Activated naive CD8-positive, alpha-beta T cell treated with anti-CD3 and anti-CD28 coated beads, Interleukin-2, amount 50 U/mL, for 24 hours (primary cell): Measurements from ENCODE around the gene P2RX1.

Source experiments
- ATAC-seq: fragments of 150-1000 bp; cut with Tn5 transposase; one replicate; pipeline ENCODE4 v1.10.0; 2021
- DNase-seq: peaks from one replicate; pipeline ENCODE4 v3.0.0; 2021
- H3K27ac Mint-ChIP-seq: one replicate; pipeline ENCODE4 v1.8.0; 2021; ENCODE audit warnings: mild to moderate bottlenecking, mixed read lengths
- H3K27me3 Mint-ChIP-seq: one replicate; pipeline ENCODE4 v1.8.0; 2021; ENCODE audit warnings: mixed read lengths
- H3K36me3 Mint-ChIP-seq: one replicate; pipeline ENCODE4 v1.8.0; 2021; ENCODE audit warnings: low read depth, mixed read lengths
- H3K4me1 Mint-ChIP-seq: one replicate; pipeline ENCODE4 v1.8.0; 2021; ENCODE audit warnings: mixed read lengths
- H3K4me3 Mint-ChIP-seq: one replicate; pipeline ENCODE4 v1.8.0; 2021; ENCODE audit warnings: mild to moderate bottlenecking, moderate library complexity, mixed read lengths
- H3K9me3 Mint-ChIP-seq: one replicate; pipeline ENCODE4 v1.8.0; 2021; ENCODE audit warnings: mixed read lengths

P2RX1 gene

GRCh38 chr17:3923466-3924190 lies 7.4 kb upstream of the P2RX1 start:
- H3K4me1 Mint-ChIP-seq: no peaks in the 10 kb centered on the region
- no peak for ATAC-seq
- no peaks in the 10 kb centered on the region for H3K9me3 Mint-ChIP-seq

GRCh38 chr17:3922765-3923164 lies 6.5 kb upstream of the P2RX1 start:
- Mint-ChIP-seq H3K4me1 (no peaks in the 10 kb centered on the region), H3K4me3 (no peak overlapping the region), H3K36me3 (no peaks in the 10 kb centered on the region), H3K9me3 (no peaks in the 10 kb centered on the region), H3K27me3 (no peaks in the 10 kb centered on the region), H3K27ac (no peak overlapping the region)
- DNase-seq: no peak
- ATAC-seq: no peak

More at GRCh38 chr17:3923466-3924190, 7.4 kb upstream of the P2RX1 start:
- H3K4me3 Mint-ChIP-seq: no peak overlapping the region
- no peaks in the 10 kb centered on the region for H3K27me3 Mint-ChIP-seq
- H3K27ac Mint-ChIP-seq: no peak overlapping the region
- H3K36me3 Mint-ChIP-seq: no peaks in the 10 kb centered on the region
- DNase-seq: no peak

- H3K4me3 Mint-ChIP-seq: no peak overlapping the region
- ATAC-seq: no peak
- H3K4me1 Mint-ChIP-seq: peaks cover 8% of the 10 kb centered on the region
- no peaks in the 10 kb centered on the region for H3K9me3 Mint-ChIP-seq
- no peaks in the 10 kb centered on the region for H3K36me3 Mint-ChIP-seq
- no peak for DNase-seq
- H3K27me3 Mint-ChIP-seq: no peaks in the 10 kb centered on the region
- no peak overlapping the region for H3K27ac Mint-ChIP-seq
These were observed 5.4 kb upstream of the P2RX1 start for GRCh38 chr17:3921502-3922319.

- Mint-ChIP-seq H3K27me3 (no peaks in the 10 kb centered on the region), H3K4me1 (peaks cover 15% of the 10 kb centered on the region), H3K36me3 (no peaks in the 10 kb centered on the region), H3K27ac (no peak overlapping the region), H3K4me3 (no peak overlapping the region), H3K9me3 (no peaks in the 10 kb centered on the region)
- ATAC-seq (no peak), DNase-seq (no peak)
These were observed 4.7 kb upstream of the P2RX1 start for GRCh38 chr17:3921006-3921405.

GRCh38 chr17:3919123-3919624 lies 2.9 kb upstream of the P2RX1 start:
- Mint-ChIP-seq H3K36me3 (no peaks in the 10 kb centered on the region), H3K4me1 (peaks cover 30% of the 10 kb centered on the region), H3K27ac (no peak overlapping the region), H3K27me3 (no peaks in the 10 kb centered on the region), H3K9me3 (no peaks in the 10 kb centered on the region), H3K4me3 (no peak overlapping the region)
- ATAC-seq (no peak), DNase-seq (no peak)

- H3K36me3 Mint-ChIP-seq: no peaks in the 10 kb centered on the region
- no peak for DNase-seq
- H3K27ac Mint-ChIP-seq: no peak overlapping the region
These were observed 2.3 kb upstream of the P2RX1 start for GRCh38 chr17:3918372-3919122.

GRCh38 chr17:3917391-3917931 lies 1.2 kb upstream of the P2RX1 start:
- H3K36me3 Mint-ChIP-seq: no peaks in the 10 kb centered on the region
- no peak overlapping the region for H3K4me3 Mint-ChIP-seq
- H3K27ac Mint-ChIP-seq: no peak overlapping the region
- peaks cover 2% of the 10 kb centered on the region for H3K27me3 Mint-ChIP-seq
- H3K4me1 Mint-ChIP-seq: peaks cover 42% of the 10 kb centered on the region
- no peaks in the 10 kb centered on the region for H3K9me3 Mint-ChIP-seq
- ATAC-seq (no peak), DNase-seq (no peak)

More at GRCh38 chr17:3918372-3919122, 2.3 kb upstream of the P2RX1 start:
- no peak for ATAC-seq
- Mint-ChIP-seq H3K27me3 (no peaks in the 10 kb centered on the region), H3K4me3 (no peak overlapping the region), H3K4me1 (peaks cover 36% of the 10 kb centered on the region), H3K9me3 (no peaks in the 10 kb centered on the region)

GRCh38 chr17:3916825-3917224 lies 560 bp upstream of the P2RX1 start:
- peaks cover 2% of the 10 kb centered on the region for H3K27me3 Mint-ChIP-seq
- peak overlapping the region; percentile 62 for H3K4me3 Mint-ChIP-seq
- peak overlapping the region; percentile 56 for H3K27ac Mint-ChIP-seq
- H3K4me1 Mint-ChIP-seq: peaks cover 46% of the 10 kb centered on the region
- ATAC-seq: no peak
- no peaks in the 10 kb centered on the region for H3K9me3 Mint-ChIP-seq
- DNase-seq: no peak
- H3K36me3 Mint-ChIP-seq: no peaks in the 10 kb centered on the region

GRCh38 chr17:3915581-3915994 lies 677 bp downstream of the P2RX1 start:
- no peak for ATAC-seq
- peaks cover 59% of the 10 kb centered on the region for H3K4me1 Mint-ChIP-seq
- H3K27ac Mint-ChIP-seq: peak overlapping the region; percentile 70
- no peaks in the 10 kb centered on the region for H3K9me3 Mint-ChIP-seq
- H3K27me3 Mint-ChIP-seq: peaks cover 2% of the 10 kb centered on the region
- no peaks in the 10 kb centered on the region for H3K36me3 Mint-ChIP-seq
- H3K4me3 Mint-ChIP-seq: peak overlapping the region; percentile 62
- peak; percentile 22 for DNase-seq

GRCh38 chr17:3914312-3914670 lies 2.0 kb downstream of the P2RX1 start:
- DNase-seq (peak; percentile 26), ATAC-seq (peak; percentile 12)
- H3K4me1 Mint-ChIP-seq: peaks cover 63% of the 10 kb centered on the region
- no peaks in the 10 kb centered on the region for H3K36me3 Mint-ChIP-seq
- peaks cover 2% of the 10 kb centered on the region for H3K27me3 Mint-ChIP-seq
- no peaks in the 10 kb centered on the region for H3K9me3 Mint-ChIP-seq
- peak overlapping the region; percentile 62 for H3K4me3 Mint-ChIP-seq
- H3K27ac Mint-ChIP-seq: peak overlapping the region; percentile 64

- H3K27ac Mint-ChIP-seq: peak overlapping the region; percentile 64
These were observed 2.5 kb downstream of the P2RX1 start for GRCh38 chr17:3913531-3914311.

GRCh38 chr17:3912827-3913226 lies 3.4 kb downstream of the P2RX1 start:
- no peak overlapping the region for H3K4me3 Mint-ChIP-seq
- no peaks in the 10 kb centered on the region for H3K36me3 Mint-ChIP-seq
- no peak for DNase-seq
- no peak overlapping the region for H3K27ac Mint-ChIP-seq
- peaks cover 63% of the 10 kb centered on the region for H3K4me1 Mint-ChIP-seq
- no peaks in the 10 kb centered on the region for H3K9me3 Mint-ChIP-seq
- peaks cover 2% of the 10 kb centered on the region for H3K27me3 Mint-ChIP-seq
- ATAC-seq: no peak

More at GRCh38 chr17:3913531-3914311, 2.5 kb downstream of the P2RX1 start:
- ATAC-seq (peak; percentile 61), DNase-seq (peak; percentile 89)
- peak overlapping the region; percentile 62 for H3K4me3 Mint-ChIP-seq
- no peaks in the 10 kb centered on the region for H3K36me3 Mint-ChIP-seq
- peaks cover 63% of the 10 kb centered on the region for H3K4me1 Mint-ChIP-seq
- peaks cover 2% of the 10 kb centered on the region for H3K27me3 Mint-ChIP-seq
- H3K9me3 Mint-ChIP-seq: no peaks in the 10 kb centered on the region

- H3K9me3 Mint-ChIP-seq: no peaks in the 10 kb centered on the region
- peak overlapping the region; percentile 72 for H3K27ac Mint-ChIP-seq
- peaks cover 2% of the 10 kb centered on the region for H3K27me3 Mint-ChIP-seq
- DNase-seq: peak; percentile 84
- no peaks in the 10 kb centered on the region for H3K36me3 Mint-ChIP-seq
- H3K4me3 Mint-ChIP-seq: peak overlapping the region; percentile 66
- H3K4me1 Mint-ChIP-seq: peaks cover 53% of the 10 kb centered on the region
- peak; percentile 90 for ATAC-seq
These were observed 4.8 kb downstream of the P2RX1 start for GRCh38 chr17:3911271-3912053.
